ENCODE data around the gene EVX2.

- TF ChIP-seq SETDB1 (IDR thresholded peaks at IDR 0.05; ENCODE audit: insufficient read length, low read length) (no peak), CTCF (tag by site-specific recombination; IDR thresholded peaks at IDR 0.05) (no peak), TCF7L2 (IDR thresholded peaks at IDR 0.05; ENCODE audit: borderline replicate concordance, low read depth, low read length) (no peak), REST (tag by site-specific recombination; IDR thresholded peaks at IDR 0.05) (no peak), ZNF76 (tag by site-specific recombination; IDR thresholded peaks at IDR 0.05; ENCODE audit: borderline replicate concordance, low read depth) (no peak), ZNF274 (IDR thresholded peaks at IDR 0.05; ENCODE audit: low read length) (no peak), ZNF274 (tag by site-specific recombination; IDR thresholded peaks at IDR 0.05; ENCODE audit: borderline replicate concordance) (no peak), YY2 (tag by site-specific recombination; IDR thresholded peaks at IDR 0.05) (no peak), ZNF26 (tag by site-specific recombination; IDR thresholded peaks at IDR 0.05) (no peak), ZNF707 (tag by site-specific recombination; IDR thresholded peaks at IDR 0.05) (no peak), ZNF585B (tag by site-specific recombination; IDR thresholded peaks at IDR 0.05) (no peak)
Observed at GRCh38 chr2:176103742-176104315, 20.1 kb upstream of the EVX2 start.
